Stomach (tissue), 4 donors: Measurements from ENCODE around the gene GADL1.

Source experiments
- EP300 ChIP-seq: sonication (generic); formaldehyde crosslinking; IDR thresholded peaks from one replicate; pipeline ENCODE4 v1.6.1; 2017; ENCODE audit warnings: antibody characterized with exemption
- POLR2A ChIP-seq, 4 donors: fragments of 450-650 bp; IDR thresholded peaks; one replicate each; pipeline ENCODE4 v1.6.1; 2016; ENCODE audit warnings: antibody characterized with exemption in 4 of 4, control low read depth in 2 of 4, mild to moderate bottlenecking in 1 of 4, moderate library complexity in 1 of 4
- POLR2AphosphoS5 ChIP-seq, 3 donors: sonication (generic); formaldehyde crosslinking; IDR thresholded peaks; one replicate each; pipeline ENCODE4 v1.6.1; 2016; ENCODE audit warnings: antibody characterized with exemption in 3 of 3
- TF ChIP-seq, protein P1 (sequence below), 7 experiments: fragments of 450-650 bp in 4 of 7; fragments of 200-600 bp in 3 of 7; sonication (generic) in 3 of 7; IDR thresholded peaks; one replicate each; pipeline ENCODE4 v1.5.1; 2016 to 2019; ENCODE audit warnings: antibody characterized with exemption in 7 of 7, control low read depth in 2 of 7, mild to moderate bottlenecking in 1 of 7

- TF ChIP-seq POLR2A (IDR thresholded peaks at IDR 0.05) (no peak), EP300 (no peak), POLR2AphosphoS5 (IDR thresholded peaks at IDR 0.05) (no peak)
- TF ChIP-seq, protein P1, sequence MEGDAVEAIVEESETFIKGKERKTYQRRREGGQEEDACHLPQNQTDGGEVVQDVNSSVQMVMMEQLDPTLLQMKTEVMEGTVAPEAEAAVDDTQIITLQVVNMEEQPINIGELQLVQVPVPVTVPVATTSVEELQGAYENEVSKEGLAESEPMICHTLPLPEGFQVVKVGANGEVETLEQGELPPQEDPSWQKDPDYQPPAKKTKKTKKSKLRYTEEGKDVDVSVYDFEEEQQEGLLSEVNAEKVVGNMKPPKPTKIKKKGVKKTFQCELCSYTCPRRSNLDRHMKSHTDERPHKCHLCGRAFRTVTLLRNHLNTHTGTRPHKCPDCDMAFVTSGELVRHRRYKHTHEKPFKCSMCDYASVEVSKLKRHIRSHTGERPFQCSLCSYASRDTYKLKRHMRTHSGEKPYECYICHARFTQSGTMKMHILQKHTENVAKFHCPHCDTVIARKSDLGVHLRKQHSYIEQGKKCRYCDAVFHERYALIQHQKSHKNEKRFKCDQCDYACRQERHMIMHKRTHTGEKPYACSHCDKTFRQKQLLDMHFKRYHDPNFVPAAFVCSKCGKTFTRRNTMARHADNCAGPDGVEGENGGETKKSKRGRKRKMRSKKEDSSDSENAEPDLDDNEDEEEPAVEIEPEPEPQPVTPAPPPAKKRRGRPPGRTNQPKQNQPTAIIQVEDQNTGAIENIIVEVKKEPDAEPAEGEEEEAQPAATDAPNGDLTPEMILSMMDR (IDR thresholded peaks at IDR 0.05), result no peak
Observed at GRCh38 chr3:30895329-30895728, 868 bp upstream of the GADL1 start.
